GM10266 (cell line): ENCODE measurements around the gene SELENOF.

Experiments used
- DNase-seq: peaks from one replicate; pipeline ENCODE4 v3.0.0; 2012; ENCODE audit errors: extremely low spot score
- CTCF ChIP-seq: IDR thresholded peaks from 2 replicates; pipeline ENCODE4 v1.5.1; 2012; ENCODE audit warnings: mild to moderate bottlenecking, low read depth; ENCODE audit not compliant: control insufficient read depth, insufficient read depth; ENCODE audit errors: missing control alignments

The SELENOF gene

GRCh38 chr1:86950712-86951419 lies 36.9 kb upstream of the SELENOF start:
- no peak for DNase-seq
- TF ChIP-seq CTCF = no peak

DNA sequence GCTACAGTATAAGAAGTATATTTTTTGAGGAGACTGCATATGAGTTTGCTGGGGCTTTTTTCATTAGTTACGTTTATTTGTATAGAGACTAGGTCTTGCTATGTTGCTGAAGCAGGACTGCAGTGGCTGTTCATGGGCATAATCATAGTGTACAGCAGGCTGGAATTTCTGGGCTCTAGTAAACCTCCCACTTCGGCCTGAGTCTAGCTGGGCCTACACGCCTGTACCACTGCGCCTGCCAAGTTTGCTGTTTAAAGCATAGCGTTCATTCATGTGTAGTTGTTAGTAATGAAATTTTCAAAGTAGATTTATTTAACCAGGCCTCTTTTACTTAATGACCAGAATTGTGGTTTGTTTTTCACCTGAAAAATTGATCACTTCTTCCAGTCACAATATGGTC lies 34.3 kb upstream of the SELENOF start:
- DNase-seq = no peak
- TF ChIP-seq CTCF = no peak

GRCh38 chr1:86942743-86943142 lies 28.8 kb upstream of the SELENOF start:
- no peak for TF ChIP-seq CTCF
- no peak for DNase-seq

DNA sequence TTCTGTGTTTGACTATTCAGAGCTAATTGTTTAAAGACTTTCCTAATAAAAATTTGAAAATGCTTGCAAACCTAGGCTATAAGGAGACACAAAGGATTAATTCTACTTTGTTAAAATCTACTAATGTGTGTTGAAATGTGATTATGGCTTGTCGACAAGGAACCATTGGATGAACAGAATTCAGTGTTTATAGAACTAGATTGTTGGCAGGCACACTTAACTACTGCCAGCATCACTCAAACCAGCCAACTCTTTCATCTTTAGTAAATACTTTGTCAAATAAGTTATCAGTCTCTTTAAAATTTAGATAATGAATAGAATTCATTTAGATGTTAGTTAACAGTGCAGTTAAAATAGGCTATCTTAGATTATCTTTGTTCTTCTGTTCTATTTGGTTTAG lies 28.1 kb upstream of the SELENOF start:
- DNase-seq = no peak
- no peak for TF ChIP-seq CTCF

DNA sequence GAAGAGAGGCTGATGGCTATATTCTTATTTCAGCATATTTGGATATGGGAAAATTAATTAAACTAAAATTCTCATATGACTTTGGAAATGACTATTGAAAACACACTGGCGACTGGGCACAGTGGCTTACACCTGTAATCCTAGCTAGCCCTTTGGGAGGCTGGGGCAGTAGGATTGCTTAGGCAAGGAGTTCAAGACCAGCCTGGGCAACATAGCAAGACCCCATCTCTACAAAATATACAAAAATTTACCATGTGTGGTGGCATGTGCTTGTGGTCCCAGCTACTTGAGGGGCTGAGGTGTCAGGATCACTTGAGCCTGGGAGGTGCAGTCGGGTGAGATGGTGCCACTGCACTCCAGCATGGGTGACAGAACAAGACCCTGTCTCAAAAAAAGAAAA lies 26.7 kb upstream of the SELENOF start:
- no peak for TF ChIP-seq CTCF

DNA sequence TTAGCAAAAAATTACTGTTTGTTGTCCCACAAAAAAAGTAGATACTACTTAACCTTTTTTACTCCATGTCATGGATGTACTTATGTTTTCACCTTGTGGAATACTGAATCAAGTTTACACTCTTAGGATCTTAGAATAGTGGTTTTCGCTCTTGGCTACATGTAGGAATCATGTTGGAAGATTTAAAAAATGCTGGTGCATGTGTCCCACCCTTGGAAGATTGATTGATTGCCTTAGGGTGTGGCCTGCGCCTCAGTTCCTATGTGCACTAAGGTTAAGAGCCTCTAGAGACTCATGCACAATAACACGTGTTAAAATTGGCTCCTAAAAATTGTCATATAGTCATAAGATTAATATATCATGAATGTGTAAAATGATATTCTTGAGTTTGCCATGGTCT lies 25.5 kb upstream of the SELENOF start:
- no peak for TF ChIP-seq CTCF
- no peak for DNase-seq

More for the DNA sequence above, 26.7 kb upstream of the SELENOF start:
- no peak for DNase-seq

DNA sequence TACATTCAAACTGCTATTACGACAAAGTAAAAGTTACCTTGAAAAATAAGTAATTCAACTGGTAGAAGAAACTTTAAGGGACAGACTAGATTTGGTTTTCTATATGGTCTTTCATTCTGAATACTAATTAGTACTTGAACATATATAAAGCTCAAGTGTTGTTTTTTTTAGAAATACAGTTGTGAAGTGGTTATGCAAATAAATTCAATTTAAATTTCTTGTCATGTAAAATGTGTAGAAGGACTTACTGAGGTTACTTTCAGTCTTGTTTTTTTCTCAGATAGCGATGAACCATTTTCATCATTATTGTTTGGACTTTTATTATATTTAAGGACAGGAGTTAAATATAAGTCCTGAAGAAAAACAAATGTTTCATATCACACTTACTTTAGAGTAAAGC lies 24.9 kb upstream of the SELENOF start:
- TF ChIP-seq CTCF = no peak
- no peak for DNase-seq
